Thoracic aorta (tissue), 2 donors: ENCODE measurements around the gene ANKRD24. TPM values are rescaled to one million over a fixed set of nuclear protein-coding genes. Genes with fewer than 3 reads are reported as not detected.

Source experiments
- ATAC-seq: fragments of 150-250 bp; one replicate; pipeline ENCODE4 v1.8.0; 2017; ENCODE audit warnings: low read depth; ENCODE audit not compliant: insufficient number of reproducible peaks, low FRiP score
- DNase-seq: peaks from one replicate; pipeline ENCODE4 v3.0.0-alpha.2; 2020; ENCODE audit warnings: low spot score
- H3K27ac ChIP-seq, 2 donors: fragments of 200-600 bp; sonication (generic); 1 replicate in 1 of 2; 2 replicates in 1 of 2; pipeline ENCODE4 v1.5.1; 2016; ENCODE audit warnings: mild to moderate bottlenecking in 2 of 2, moderate library complexity in 2 of 2
- H3K27me3 ChIP-seq: fragments of 200-600 bp; sonication (generic); replicated peaks from 2 replicates; pipeline ENCODE4 v1.6.0; 2016; ENCODE audit warnings: mild to moderate bottlenecking; ENCODE audit not compliant: insufficient read depth
- H3K36me3 ChIP-seq: fragments of 200-600 bp; sonication (generic); one replicate; pipeline ENCODE4 v1.5.1; 2016
- H3K4me1 ChIP-seq, 2 donors: fragments of 200-600 bp; sonication (generic); 1 replicate in 1 of 2; 2 replicates in 1 of 2; pipeline versions ENCODE4 v1.5.1 to v1.6.0; 2016; ENCODE audit warnings: low read depth in 2 of 2, mild to moderate bottlenecking in 1 of 2; ENCODE audit not compliant: control insufficient read depth in 1 of 2
- H3K4me3 ChIP-seq: fragments of 200-600 bp; sonication (generic); 2 replicates; pipeline ENCODE4 v1.5.1; 2016; ENCODE audit warnings: mild to moderate bottlenecking
- H3K9me3 ChIP-seq: fragments of 200-600 bp; sonication (generic); 2 replicates; pipeline ENCODE4 v1.5.1; 2016
- CTCF ChIP-seq: fragments of 200-600 bp; sonication (generic); IDR thresholded peaks from one replicate; pipeline ENCODE4 v1.5.1; 2019; ENCODE audit warnings: antibody characterized with exemption
- total RNA-seq, 2 donors: library from RNA; depleted of rRNA; stranded (reverse); fragments of >200 nt; gene quantifications; one replicate each; pipeline versions ENCODE4 v1.1.0 to v1.2.3, GENCODE V29; 2016

The ANKRD24 gene
- total RNA-seq, 2 donors from 2014 or later: 0.28 to 1.1 TPM

GRCh38 chr19:4220188-4220587 is 37.7 kb downstream of the ANKRD24 start:
- no peaks in the 10 kb centered on the region for H3K9me3 ChIP-seq
- no peak for DNase-seq
- no peak for ATAC-seq
- no peak for TF ChIP-seq CTCF
- no peak overlapping the region for H3K27ac ChIP-seq
- no peaks in the 10 kb centered on the region for H3K4me1 ChIP-seq
- no peaks in the 10 kb centered on the region for H3K27me3 ChIP-seq
- H3K4me3 ChIP-seq: no peak overlapping the region
- no peaks in the 10 kb centered on the region for H3K36me3 ChIP-seq

GRCh38 chr19:4224470-4224869 is 42.0 kb downstream of the ANKRD24 start:
- no peaks in the 10 kb centered on the region for H3K9me3 ChIP-seq
- DNase-seq (no peak), ATAC-seq (no peak)
- no peak overlapping the region for H3K4me3 ChIP-seq
- peaks cover 0 to 3% of the 10 kb centered on the region in 2 donors for H3K4me1 ChIP-seq
- no peaks in the 10 kb centered on the region for H3K27me3 ChIP-seq
- no peak overlapping the region for H3K27ac ChIP-seq
- no peak for TF ChIP-seq CTCF
- H3K36me3 ChIP-seq: no peaks in the 10 kb centered on the region

- H3K36me3 ChIP-seq: no peaks in the 10 kb centered on the region
- peaks cover 0 to 3% of the 10 kb centered on the region in 2 donors for H3K4me1 ChIP-seq
- H3K4me3 ChIP-seq: no peak overlapping the region
- no peak overlapping the region for H3K27ac ChIP-seq
- DNase-seq: no peak
- no peak for ATAC-seq
- H3K9me3 ChIP-seq: no peaks in the 10 kb centered on the region
- TF ChIP-seq CTCF: no peak
- H3K27me3 ChIP-seq: no peaks in the 10 kb centered on the region
These were observed 43.4 kb downstream of the ANKRD24 start for GRCh38 chr19:4225885-4226284.

- ATAC-seq: no peak
- Histone ChIP-seq H3K36me3 (no peaks in the 10 kb centered on the region), H3K4me3 (no peak overlapping the region), H3K27ac (no peak overlapping the region), H3K27me3 (no peaks in the 10 kb centered on the region), H3K9me3 (no peaks in the 10 kb centered on the region), H3K4me1 (peaks cover 0 to 3% of the 10 kb centered on the region in 2 donors)
- no peak for TF ChIP-seq CTCF
- DNase-seq: no peak
These were observed 45.3 kb downstream of the ANKRD24 start for GRCh38 chr19:4227771-4228170.

- no peak for ATAC-seq
- peaks cover 0 to 3% of the 10 kb centered on the region in 2 donors for H3K4me1 ChIP-seq
- no peaks in the 10 kb centered on the region for H3K9me3 ChIP-seq
- DNase-seq: no peak
- H3K4me3 ChIP-seq: peak overlapping the region; percentile 42
- no peak overlapping the region for H3K27ac ChIP-seq
- H3K27me3 ChIP-seq: no peaks in the 10 kb centered on the region
- no peaks in the 10 kb centered on the region for H3K36me3 ChIP-seq
- TF ChIP-seq CTCF: no peak
These were observed 46.3 kb downstream of the ANKRD24 start for GRCh38 chr19:4228765-4229178.
